ENCODE results near the gene TRMT11.
A peak's percentile ranks its signal among the peaks of the same experiment; 100 is the strongest.
"Not testable (repeated sequence)": the region's sequence is repeated elsewhere in the genome, so short reads cannot be mapped to it uniquely, and the experiment has no call there.

TRMT11 gene

DNA sequence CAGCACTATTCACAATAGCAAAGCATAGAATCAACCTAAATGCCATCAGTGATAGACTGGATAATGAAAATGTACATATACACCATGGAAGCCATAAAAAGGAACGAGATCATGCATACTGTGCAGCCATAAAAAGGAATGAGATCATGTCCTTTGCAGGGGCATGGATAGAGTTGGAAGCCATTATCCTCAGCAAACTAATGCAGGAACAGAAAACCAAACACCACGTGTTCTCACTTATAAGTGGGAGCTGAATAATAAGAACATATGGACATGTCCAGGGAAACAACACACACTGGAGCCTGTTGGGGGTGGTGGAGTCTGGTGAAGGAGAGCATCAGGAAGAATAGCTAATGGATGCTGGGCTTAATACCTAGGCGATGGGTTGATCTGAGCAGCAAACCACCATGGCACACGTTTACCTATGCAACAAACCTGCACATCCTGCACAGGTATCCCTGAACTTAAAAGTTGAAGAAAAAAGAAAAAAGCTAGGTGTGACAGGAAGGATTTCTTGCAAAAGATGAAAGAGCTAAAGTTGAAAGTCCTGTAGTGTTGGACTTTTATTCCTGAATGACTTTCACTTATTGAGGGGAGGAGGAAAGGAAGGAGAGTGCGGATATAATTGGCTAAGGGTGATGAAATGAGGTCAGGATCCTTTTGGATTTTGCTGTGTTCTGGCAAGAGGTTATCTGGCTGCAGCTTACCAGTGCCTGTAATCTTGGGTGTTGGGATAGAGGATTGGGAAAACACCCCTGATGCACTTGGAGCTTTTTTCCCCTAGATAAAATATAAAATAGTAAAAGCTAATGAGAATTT is 8.5 kb downstream of the TRMT11 start:
- DNase-seq, result no peak

DNA sequence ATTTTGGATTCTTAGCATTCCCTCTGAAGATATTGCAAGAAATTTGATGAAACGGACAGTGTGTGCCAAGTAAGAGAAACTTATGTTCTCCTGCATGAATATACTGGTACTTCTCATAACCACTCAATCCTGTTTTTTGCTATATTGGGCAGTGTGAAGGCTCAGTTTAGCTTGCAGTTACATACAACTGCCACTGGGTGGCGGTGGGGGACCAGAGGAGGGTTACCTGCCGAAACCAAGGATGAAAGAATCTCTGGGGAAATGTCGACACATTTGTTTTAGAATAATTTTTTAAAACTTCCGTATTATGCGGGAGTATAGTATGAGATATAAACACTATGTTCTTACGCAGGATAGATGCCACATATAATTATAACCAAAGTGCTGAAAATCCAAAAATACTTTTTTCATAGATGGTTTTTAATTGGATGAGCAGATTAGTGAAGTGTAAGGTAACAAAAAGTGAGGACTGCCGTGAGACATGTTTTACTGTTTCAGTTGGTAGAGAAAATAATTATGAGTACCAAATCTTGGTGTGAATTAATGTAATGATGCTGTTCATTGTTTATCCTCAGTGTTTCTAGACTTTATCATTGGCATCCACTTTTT is 9.7 kb downstream of the TRMT11 start:
- peak; percentile 77 for DNase-seq

DNA sequence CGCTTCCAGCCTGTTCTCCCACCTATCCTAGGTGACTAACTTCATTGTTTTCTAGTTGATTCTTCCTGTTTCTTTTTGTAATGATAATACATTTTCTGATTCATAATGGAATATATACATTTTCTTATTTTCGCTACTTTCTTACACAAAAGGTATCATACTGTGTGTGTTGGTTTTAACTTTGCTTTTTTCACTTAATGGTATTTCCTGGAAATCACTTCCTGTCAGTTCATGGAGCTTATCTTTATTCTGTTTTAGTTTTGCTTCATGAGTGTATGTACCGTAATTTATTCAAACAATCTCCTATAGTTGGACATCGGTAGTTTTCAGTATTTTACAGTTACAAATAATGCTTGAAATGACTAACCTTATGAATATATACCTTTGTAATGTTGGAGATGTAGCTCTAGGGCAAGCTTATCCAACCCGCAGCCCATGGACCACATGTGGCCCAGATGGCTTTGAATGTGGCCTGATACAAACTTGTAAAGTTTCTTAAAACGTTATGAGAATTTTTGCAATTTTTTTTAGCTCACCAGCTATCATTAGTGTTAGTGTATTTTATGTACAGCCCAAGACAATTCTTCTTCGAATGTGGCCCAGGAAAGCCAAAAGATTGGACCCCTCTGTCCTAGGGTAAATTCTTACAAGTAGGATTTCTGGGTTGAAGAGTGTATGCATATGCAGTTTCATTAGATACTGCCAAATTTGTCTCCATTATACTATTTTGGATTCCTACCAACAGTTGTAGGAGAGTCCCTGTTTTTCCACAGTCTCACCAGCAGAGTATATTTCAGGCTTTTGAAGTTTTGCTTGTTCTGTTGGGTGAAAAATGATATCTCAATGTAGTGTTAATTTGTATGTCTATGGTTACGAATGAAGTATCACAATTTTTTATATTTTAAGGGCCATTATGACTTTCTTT is 16.7 kb downstream of the TRMT11 start:
- no peak for DNase-seq

DNA sequence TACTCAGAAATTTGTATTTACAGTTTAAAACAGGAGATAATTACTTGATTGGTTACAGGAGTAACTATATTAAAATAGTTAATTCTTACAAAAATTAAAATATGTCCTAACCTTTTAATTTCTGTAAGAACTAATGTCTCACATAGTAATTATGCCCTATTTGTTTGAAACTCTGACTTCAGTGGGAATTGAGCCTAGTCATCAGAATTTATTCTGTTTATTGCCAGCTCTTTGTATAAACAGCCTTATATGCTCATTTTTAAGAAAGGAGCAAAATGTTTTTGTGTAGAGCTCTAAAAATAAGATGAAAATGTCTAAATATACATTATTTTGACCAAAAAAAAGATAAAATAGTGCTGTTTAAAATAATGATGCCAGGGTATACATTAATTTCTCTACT is 21.5 kb downstream of the TRMT11 start:
- DNase-seq, result no peak

DNA sequence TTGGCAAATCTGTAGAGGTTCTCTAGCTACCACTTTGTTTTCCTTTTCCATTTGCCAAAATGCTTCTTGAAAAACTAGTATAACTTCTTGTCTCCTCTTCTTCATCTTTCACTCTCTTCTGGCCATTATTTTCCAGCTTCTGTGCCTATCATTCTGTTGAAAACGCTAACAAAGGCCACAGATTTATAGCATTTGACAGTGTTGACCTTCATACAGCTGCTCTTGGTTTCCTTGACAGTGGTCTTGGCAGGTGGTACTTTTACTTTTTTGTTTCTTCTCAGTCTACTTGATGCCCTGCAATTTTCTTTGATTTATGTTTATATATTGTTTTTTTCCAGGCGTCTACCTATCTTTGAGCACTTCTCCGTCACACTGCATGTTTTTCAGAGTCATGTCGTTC is 23.7 kb downstream of the TRMT11 start:
- no peak for DNase-seq

DNA sequence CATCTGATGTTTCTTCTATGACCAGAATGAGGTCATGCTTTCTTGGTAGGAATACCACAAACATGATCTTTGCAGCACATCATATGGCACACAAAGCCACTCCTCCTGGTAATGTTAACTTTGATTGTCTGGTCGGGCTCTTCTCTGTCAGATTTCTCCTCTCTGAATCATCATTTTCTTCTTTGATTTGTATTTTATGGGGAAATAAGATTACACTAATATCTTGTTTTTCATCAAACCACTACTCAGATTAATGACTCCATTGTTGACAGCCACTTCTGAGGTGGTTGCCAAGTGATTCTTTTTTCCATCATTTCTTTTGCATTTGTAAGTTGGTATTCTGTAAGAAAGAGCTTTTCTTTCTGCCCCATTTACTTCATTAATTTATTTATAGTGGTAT is 29.5 kb downstream of the TRMT11 start:
- DNase-seq, result no peak

DNA sequence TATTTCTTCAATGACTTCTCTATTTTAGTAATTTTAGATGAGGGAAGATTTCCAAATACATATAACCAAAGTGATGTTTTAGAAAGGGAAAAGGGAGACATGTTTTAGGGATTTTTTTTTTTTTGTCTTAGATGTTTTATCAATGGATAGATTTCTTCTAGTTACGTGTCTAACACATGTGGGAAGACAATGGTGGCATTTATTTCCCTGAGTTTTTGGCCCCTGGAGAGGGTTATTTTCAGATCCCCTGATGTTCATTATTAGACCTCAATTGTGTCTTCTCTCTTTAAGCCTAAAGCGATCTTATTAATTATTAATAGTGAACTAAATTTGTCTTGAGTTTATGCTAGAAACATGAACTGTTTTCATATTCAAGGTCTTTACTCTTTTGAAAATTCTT is 30.3 kb downstream of the TRMT11 start:
- DNase-seq, result no peak

DNA sequence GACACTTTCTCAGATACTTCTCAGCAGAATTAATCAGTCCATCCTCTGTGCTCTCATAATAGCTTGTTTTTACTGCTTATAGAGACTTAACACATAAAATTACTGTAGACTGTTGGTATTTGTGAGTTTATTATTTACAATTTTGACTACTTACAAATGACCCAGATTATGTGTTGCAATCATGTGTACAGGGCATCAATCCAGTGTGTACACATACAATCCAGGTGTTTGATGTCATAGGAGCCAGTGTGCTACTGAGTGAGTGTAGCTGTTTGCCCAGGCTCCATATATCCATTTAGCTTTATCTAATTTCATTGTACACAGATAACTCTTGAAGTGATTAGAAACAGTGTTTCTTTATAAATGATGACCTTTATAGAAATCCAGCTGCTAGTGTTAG is 31.3 kb downstream of the TRMT11 start:
- no peak for DNase-seq

DNA sequence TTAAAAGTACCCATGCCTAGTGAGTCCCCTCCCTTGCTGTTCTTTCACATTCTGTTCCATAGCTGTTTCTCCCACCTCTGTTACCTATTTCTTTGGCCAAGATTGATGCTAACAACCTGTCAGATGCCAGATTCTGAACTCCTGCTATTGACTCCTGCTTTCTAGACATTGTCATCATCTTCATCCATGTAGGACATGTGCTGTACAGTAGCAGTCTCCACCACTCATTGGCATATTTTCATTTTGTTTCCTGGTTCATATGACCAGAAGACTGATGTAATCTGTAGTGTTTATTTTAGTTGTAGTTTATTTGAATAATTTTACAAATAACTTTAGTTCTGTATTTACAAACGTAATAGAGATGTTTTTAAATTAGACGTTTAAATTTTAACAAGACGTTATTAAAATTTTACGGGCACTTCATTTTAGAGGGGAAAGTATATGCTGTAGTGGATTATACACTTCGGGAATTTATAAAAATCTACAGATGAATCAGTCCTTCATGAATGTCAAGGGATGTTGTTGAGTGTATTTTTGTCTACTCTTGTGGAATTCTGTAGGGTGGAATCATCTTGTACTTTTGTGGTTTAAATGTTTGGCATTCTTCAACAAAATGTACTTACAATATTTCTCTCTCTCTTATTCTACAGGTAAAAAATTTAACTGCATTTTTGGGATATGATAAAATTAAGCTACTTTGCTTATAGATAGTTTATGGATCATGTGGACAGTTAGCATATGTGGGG is 34.1 kb downstream of the TRMT11 start:
- DNase-seq, result no peak

DNA sequence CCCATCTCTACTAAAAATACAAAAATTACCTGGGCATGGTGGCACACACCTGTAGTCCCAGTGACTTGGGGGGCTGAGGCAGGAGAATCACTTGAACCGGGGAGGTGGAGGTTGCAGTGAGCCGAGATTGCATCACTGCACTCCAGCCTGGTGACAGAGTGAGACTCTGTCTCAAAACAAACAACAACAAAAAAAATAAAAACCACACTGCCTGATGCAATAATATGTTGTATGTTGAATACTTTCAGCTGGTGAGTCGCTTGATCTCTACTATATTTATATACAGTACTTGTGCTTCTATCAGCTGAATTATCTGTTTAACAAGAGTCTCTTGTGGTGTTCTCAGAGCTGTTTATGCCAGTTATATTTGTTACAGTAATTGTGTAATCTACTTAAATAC is 37.1 kb downstream of the TRMT11 start:
- not testable (repeated sequence) for DNase-seq

DNA sequence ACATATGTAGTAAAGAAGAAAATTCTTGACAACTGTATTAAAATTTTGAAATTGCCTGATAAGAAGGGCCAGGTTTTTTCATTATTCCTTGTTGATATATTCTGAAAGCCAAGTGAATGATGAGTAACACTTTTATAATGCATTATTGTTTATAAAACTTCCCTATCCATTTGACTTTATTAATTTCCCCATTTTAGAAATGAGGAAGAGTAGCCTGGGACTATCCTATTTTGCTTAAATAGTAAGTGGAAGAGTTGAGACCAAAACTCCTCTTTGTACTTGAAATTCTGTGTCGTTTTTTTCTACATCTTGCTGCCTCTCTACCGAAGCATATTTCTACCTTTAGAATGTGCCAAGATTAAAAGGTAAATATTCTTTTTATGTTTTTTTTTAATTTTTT is 39.7 kb downstream of the TRMT11 start:
- DNase-seq, result no peak

DNA sequence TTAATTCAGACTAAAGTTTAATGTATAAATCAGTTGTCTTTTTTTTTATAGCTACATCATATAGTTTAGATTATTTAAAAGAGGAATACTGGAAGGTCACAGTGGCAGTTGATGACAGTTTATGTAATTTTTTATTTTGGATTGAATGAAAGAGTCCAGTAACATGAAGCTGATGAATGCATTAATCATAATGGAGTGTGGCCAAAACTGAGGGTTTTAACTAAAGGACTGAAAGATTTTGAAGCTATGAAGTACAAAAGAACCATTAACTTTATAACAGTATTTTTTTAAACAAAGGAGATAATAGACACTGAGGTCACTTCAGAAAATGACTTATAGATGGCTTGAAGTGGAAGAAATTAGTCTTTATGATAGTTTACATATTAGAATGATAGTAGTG is 41.3 kb downstream of the TRMT11 start:
- DNase-seq, result no peak

DNA sequence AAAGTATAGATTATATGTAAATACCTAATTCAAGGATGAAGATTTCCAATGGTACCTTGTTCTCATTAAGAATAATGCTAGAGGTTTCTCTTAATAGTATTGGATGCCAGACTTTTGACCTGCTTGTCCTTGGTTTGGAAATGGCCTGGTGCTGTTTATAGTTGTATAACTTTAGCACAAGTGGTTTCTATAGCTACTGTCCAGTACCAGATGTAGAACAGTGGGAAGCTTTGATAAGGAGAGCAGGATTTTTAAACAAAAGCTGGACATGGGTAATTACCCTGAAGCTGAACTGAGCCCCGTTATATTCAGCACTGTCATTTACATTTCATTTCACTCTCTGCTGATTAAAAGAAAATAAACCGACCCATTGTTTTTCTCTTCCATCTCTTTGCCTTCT is 43.7 kb downstream of the TRMT11 start:
- DNase-seq, result no peak

DNA sequence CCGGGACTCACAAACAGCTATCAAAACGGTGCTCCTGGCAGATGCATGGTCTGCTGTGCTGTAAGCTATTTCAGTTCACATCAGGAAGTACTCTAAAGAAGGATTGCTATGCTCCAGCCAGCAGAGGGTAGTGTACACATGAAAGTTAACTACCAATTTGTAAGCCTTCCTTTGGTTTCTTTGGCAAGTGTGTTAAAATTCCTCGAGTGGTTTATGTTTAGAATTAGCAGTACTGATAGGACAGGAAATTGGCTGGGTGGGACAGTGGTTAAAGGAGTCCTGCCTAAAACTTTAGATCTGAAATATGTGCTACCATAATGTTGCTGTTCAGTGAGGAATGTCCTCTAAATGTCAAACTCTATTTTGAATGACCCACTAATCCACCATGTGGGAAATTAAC is 47.4 kb downstream of the TRMT11 start:
- DNase-seq, result no peak

DNA sequence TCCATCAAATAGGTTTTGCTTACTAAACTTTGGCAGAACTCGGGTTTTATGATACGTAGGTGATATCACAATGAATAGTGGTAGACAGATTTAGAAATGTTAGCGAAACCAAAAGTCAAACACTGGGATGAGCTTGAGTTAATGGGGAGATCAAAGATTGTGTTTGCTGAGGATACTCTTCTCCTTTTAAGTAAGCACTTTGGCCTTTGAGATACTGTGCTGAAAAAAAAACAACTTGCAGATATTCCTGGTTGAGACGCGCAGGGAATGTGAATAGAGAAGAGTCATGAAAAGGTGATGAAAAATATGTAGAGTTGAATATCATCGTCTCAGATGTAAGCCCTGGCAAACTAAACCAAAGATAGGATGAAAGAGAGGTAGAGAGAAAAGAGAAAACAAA is 48.3 kb downstream of the TRMT11 start:
- DNase-seq, result no peak

DNA sequence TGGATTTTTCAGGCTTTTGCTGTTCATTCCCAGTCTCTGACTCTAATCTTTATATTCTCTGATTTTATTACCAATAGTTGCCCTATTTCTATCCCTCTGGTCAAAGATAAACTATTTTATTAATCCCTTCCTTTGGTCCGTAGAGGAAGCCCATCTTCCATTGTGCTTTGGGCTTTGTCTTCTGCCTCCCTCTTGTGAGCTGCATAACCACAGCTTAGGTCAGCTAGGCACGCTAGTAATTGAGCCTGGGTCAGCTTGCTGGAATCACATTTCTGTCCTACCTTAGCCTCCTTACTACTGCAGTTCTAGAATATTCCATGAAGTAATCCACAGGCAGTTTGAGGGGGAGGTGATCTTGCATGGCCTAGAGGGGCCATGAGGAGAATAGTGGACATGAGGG is 49.4 kb downstream of the TRMT11 start:
- DNase-seq, result no peak

DNA sequence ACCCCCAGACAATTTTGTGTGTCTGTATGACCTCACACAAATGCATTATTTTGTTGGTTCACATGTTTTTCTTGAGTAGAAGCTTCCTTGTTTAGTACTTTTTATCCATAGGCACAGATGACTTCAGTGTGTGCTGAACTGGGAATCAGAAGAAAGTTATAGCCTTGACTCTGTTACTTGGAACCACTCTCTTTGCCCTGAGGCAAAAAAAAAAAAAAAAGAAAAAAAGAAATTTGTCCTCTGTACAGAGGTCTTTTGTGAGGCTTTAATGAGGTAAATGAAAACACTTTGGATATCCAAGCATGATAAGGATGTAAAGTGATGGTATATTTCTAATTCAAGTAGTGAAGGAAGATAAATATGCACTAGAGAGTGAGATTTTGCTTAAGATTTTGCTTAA is 51.9 kb downstream of the TRMT11 start:
- no peak for DNase-seq

DNA sequence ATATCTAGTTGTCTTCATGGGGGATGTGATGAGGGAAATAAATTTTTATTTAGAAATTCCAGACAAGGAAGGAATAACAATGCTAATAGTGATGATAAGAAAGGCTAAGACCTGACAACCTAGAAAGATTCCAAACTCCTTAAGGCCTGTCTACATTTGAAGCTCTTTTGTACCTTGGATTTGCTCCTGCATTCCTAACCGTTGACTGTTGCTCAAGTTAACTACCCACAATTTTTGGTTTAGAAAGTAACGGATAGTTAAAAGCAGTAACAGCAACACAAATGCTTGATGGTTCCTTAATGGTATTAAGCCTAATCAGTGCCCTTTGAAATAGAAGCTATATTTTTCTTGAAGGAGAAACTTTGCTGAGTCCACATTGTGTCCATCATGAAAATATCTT is 52.9 kb downstream of the TRMT11 start:
- DNase-seq, result no peak

DNA sequence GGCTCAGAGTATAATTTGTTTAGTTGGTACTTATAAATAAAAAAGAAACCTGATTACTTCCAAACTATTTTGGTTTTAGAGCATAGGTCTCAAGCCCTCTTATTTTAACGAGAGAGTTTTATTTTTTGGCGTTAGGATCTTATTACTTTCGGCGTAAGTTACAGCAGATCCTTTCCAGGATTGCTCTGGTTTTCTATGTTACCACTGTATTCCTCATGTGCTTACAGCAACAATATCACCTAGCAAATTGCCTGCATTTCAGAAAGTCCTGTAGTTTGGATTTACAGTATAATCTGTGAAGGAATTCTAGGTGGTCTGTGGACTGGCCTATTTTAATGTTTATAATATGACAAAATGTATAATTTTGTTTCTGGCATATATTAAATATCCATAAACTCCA is 54.1 kb downstream of the TRMT11 start:
- DNase-seq, result no peak

DNA sequence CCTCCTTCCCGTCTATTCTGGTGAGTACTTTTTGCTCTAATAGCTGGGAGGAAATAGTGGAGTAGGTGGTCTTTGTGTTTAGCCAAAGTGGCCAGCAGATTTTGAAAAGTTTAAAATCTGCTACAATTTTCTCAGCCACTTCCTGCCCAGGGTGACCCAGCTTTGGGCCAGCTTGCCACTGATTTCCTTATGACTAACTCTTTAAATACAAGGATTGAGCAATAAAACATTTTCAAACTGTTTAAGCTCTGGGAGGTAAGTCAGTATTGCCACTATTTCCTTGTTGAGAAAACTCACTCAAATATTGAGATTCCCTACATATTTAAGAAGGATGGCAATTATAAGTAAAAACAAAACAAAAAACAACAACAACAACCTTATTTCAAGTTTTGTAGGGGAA is 54.5 kb downstream of the TRMT11 start:
- DNase-seq, result no peak

DNA sequence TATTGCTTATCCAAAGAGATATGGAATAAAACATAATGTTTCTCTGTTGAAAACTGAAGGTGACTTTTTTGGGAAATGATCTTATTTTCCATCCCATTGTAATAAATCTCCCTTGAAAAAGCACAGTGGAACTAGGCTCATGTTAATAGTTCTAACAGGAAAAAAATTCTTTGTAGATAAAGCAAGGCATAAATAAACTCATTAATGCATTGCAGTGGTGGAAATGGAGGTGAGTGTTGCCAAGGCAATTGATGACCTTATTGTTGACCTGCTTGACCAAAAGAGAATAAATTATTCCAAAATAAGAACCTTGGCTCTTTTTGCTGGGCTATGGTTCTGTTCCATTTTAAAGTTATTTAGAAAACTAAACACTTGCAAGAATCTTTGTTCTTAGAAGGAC is 55.2 kb downstream of the TRMT11 start:
- DNase-seq, result no peak

DNA sequence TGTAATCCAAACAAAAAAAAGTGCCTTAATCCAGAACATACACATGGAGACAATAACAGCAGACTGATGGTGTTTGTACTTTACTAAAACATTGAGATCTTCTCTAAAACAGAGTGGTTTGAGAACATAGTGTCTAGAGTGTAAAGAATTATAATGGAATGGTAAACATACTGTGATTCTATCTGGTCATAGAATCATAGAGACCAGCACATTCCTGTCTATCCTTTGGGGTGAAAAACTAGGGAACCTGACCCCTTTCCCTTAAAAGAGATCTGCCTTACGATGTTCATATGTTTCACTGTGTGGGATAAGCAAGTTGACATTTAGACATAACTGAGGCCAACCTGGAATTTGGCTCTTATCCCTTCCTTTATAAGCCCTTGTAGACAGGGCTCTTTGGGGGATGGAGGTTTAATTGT is 55.7 kb downstream of the TRMT11 start:
- no peak for DNase-seq

DNA sequence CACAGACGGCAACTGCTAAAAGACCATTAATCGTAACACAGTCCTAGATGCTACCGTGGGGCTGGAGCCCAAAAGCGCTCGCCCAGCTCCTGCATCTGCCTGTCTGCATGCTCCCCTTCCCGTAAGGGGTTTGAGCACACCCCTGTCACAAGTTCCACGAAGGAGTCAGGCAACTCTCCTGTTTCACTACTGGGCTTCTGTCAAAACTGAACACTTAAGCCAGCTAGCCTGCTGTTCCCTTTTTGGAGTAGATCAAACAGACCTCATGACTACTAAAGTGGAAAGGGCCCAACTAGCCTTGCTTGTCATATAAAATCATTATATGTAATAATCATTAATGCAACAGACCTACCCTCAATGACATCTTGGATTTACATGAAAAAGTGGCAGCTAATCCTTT is 61.3 kb downstream of the TRMT11 start:
- no peak for DNase-seq

All from stimulated activated CD8-positive, alpha-beta memory T cell treated with anti-CD3 and anti-CD28 coated beads, Interleukin-4, amount 100 ng/mL, for 48 hours (primary cell).